GM18502 (cell line): Measurements from ENCODE around the gene ZNF726.
A peak's percentile ranks its signal among the peaks of the same experiment; 100 is the strongest.
"Not testable (repeated sequence)": the region's sequence is repeated elsewhere in the genome, so short reads cannot be mapped to it uniquely, and the experiment has no call there.

Experiments
- ATAC-seq: cut with Tn5 transposase; IDR thresholded peaks from one replicate; pipeline ENCODE4 v1.9.1; 2021; ENCODE audit warnings: mild to moderate bottlenecking; ENCODE audit not compliant: unreplicated experiment, poor library complexity

The ZNF726 gene

DNA sequence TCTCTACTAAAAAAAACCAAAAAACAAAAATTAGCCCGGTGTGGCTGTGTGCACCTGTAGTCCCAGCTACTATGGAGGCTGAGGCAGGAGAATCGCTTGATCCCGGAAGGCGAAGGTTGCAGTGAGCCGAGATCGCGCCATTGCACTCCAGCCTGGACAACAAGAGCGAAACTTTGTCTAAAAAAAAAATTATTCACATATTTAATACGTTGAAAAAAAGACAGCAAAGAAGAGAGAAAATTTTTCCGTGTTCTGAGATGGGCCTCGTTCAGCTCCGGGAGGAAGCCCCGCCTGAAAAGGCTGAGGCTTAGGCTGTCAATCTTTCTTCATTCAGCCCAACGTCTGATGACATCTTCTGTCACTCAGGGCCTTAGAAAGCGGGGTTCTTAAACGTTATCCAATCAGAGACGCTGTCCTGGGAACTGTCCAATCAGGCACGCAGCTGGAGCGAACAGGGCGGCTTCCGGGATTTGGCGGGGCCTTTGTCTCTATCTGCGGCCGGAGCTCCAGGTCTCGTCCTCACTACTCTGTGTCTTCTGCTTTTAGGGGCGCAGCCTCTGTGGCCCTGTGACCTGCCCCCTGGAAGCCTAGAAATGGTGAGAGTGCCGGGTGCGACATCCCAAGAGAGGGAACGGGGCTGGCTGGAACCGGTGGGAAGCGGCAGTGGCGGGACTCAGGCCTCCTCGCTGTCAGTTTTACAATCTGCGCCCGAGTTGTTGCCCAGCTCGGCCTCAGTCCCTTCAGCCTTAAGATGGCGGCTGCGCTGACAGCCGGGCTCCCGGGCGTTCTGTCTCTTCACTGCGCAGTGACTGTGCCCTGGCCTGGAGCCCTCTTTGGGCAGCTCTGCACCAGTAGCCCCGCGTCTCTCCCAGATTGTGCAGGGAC lies at the start of gene ZNF726:
Gene ZNF726, plus strand, starts transcription at position 485 of the 885 bp plus-strand sequence. Its CDS starts 109 bp downstream, at position 594.
- ATAC-seq = peak; percentile 98

- ATAC-seq = no peak
These were observed 46.8 kb upstream of the ZNF726 start for GRCh38 chr19:23867895-23868294.

- no peak for ATAC-seq
These were observed 46.1 kb upstream of the ZNF726 start for GRCh38 chr19:23868630-23869029.

DNA sequence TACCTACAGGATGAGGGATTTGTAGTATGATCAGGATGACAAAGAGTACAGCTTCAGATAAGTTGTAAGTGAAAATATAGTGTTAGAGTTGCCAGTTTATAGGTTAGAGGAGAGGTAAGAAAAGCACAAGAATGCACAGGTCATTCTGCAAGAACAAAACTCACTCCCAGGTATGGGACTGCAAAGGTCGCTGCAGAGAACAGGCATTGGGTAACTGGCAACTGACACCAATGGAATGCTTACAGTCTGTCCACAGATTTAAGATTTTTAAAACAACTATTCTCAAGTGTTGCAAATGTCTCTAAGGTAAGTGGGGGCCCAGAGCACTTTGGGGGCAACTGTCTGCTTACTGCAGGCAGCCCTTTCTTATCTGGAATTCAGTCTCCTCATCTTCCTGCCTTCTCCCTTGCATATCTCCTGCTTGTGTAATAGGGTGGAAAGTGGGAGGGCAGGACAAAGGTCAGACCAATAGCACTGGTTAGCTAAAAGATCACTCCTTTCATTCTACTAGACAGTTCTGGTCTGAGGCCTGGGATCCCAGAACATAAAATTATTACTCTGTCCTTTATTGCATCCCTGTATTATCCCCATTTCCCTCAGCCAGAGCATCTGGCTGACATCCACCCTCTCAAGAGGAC lies 42.3 kb upstream of the ZNF726 start:
- ATAC-seq = no peak

- ATAC-seq = no peak
These were observed 38.4 kb upstream of the ZNF726 start for GRCh38 chr19:23876261-23876660.

GRCh38 chr19:23876756-23877155 lies 37.9 kb upstream of the ZNF726 start:
- ATAC-seq = not testable (repeated sequence)

- ATAC-seq = no peak
These were observed 32.2 kb upstream of the ZNF726 start for GRCh38 chr19:23882493-23882892.

DNA sequence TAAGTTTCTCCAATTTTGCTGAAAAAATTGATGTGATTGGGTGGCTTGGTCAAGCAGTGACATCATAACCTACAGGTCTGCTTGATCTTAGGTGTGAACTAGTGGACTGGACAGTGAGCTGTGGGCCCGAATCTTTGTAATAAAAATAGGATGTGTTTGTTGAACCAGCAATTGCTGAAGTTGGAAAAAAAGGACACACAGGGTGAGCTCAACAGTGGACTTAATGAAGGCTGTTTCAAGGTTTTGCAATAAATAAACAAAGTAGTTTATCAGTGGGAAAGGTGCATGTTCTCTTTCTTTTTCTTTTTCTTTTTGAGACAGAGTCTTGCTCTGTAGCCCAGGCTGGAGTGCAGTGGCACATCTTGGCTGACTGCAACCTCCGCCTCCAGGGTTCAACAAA lies 30.3 kb upstream of the ZNF726 start:
- no peak for ATAC-seq

GRCh38 chr19:23887642-23888041 lies 27.0 kb upstream of the ZNF726 start:
- no peak for ATAC-seq

DNA sequence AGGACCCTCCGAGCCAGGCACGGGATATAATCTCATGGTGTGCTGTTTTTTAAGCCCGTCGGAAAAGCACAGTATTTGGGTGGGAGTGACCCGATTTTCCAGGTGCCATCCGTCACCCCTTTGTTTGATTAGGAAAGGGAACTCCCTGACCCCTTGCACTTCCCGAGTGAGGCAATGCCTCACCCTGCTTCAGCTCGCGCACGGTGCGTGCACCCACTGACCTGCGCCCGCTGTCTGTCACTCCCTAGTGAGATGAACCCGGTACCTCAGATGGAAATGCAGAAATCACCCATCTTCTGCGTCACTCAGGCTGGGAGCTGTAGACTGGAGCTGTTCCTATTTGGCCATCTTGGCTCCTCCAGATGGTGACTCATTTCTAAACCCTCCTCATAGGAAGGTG lies 18.6 kb upstream of the ZNF726 start:
- ATAC-seq = not testable (repeated sequence)

GRCh38 chr19:23896912-23897311 lies 17.8 kb upstream of the ZNF726 start:
- ATAC-seq = no peak

GRCh38 chr19:23901360-23901759 lies 13.3 kb upstream of the ZNF726 start:
- ATAC-seq = no peak

- ATAC-seq = no peak
These were observed 10.3 kb upstream of the ZNF726 start for GRCh38 chr19:23904406-23904805.

- ATAC-seq = no peak
These were observed 8.9 kb upstream of the ZNF726 start for GRCh38 chr19:23905771-23906170.

DNA sequence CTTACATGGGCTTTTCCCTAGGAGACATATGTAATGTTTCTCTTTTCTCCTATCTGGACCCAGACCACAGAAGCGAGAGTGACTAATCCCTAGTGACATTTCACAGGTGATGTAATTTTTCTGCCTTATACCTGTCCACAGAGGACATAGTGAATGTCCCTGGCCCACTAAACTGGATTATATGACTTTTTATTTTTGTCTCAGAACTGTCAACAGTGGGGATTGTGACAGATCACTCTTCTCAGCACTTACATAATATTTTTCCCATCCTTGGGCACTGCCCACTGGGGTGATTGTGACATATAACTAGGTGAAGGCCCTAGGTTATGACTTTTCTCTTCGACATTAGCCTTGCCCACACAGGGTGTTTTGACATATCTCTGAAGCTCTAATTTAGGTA lies 7.9 kb upstream of the ZNF726 start:
- ATAC-seq = no peak

DNA sequence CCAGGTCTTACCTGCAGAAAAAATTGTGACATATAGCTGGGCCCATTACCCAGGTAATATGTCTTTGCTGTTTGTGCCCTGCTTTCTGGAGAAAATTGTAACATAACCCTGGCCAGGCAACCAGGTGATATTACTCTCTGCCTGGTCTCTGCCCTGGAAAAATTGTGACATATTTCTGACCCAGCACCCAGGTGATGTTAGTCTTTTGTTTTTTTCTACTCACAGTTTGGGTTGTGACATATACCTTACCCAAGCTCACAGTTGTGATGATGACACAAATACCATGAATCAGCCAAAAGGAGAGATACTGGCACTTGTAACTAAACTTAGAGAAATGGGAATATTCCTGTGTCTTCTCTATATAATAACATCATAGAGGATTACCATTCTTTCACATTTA lies 6.5 kb upstream of the ZNF726 start:
- no peak for ATAC-seq

DNA sequence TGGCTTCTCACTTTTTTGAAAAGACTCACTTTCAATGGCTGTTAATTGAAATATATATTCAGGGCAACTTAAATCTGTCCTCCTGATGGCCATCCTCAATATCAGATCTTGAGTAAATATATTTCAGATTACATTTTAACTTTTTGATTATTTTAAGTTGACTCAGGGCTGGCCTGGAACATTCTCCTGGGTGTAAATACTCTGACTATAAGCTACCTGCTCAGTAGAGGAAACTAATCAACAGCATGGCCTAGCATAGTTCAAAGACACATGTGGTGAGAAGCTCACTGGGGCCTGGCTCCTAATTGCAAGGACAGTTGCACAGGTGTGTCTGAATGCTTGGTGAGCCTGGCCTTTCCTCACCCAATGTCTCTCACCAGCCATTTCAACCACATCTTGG lies 5.5 kb upstream of the ZNF726 start:
- no peak for ATAC-seq

- no peak for ATAC-seq
These were observed 755 bp upstream of the ZNF726 start for GRCh38 chr19:23913931-23914330.

DNA sequence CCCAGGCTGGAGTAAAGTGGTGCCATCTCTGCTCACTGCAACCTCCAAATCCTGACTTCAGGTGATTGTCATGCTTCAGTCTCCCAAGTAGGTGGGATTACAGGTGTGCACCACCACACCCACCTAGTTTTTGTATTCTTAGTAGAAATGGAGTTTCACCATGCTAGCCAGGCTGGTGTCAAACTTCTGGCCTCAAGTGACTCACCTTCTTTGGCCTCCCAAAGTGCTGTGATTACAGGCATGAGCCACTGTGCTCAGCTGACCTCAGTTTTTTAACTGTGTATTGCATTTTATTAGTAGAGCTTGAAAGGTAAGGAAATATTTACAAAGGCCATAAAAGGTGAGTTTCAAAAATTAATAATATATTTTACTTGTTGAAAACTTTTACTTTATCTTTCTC lies 2.3 kb downstream of the ZNF726 start:
- no peak for ATAC-seq

GRCh38 chr19:23917856-23918255 lies 3.2 kb downstream of the ZNF726 start:
- no peak for ATAC-seq

- ATAC-seq = no peak
These were observed 10.6 kb downstream of the ZNF726 start for GRCh38 chr19:23925285-23925684.

GRCh38 chr19:23932878-23933277 lies 18.2 kb downstream of the ZNF726 start:
- no peak for ATAC-seq
